22Rv1 (cell line): ENCODE measurements around the gene GFRA1.

Experiments used
- CTCF ChIP-seq: fragments of 450-650 bp; IDR thresholded peaks from 2 replicates; pipeline ENCODE4 v1.5.1; 2017; ENCODE audit warnings: mild to moderate bottlenecking
- ZFX ChIP-seq: fragments of 450-650 bp; IDR thresholded peaks from 2 replicates; pipeline ENCODE4 v1.6.1; 2017; ENCODE audit warnings: antibody characterized with exemption, borderline replicate concordance

GRCh38 chr10:116304923-116305322, 31.9 kb upstream of the GFRA1 start:
- TF ChIP-seq CTCF: no peak
- TF ChIP-seq ZFX: no peak
